C4-2B (cell line): ENCODE data around the gene TMEM51.

Experiments
- H3K27ac ChIP-seq: fragments of 450-650 bp; 2 replicates; pipeline ENCODE4 v1.5.1; 2017
- CTCF ChIP-seq: fragments of 450-650 bp; conservative IDR thresholded peaks from 2 replicates; pipeline ENCODE4 v1.5.1; 2017; ENCODE audit warnings: mild to moderate bottlenecking
- ZFX ChIP-seq: fragments of 450-650 bp; IDR thresholded peaks from 2 replicates; pipeline ENCODE4 v1.6.1; 2017

The TMEM51 gene

GRCh38 chr1:15245593-15246360, 92.2 kb downstream of the TMEM51 start:
- TF ChIP-seq CTCF (no peak), ZFX (no peak)
- no peak overlapping the region for H3K27ac ChIP-seq

- no peak for TF ChIP-seq ZFX
- TF ChIP-seq CTCF: no peak
- no peak within 1 kb of the TSS for H3K27ac ChIP-seq
These were observed 93.5 kb downstream of the TMEM51 start, which contains the start of gene FHAD1 for GRCh38 chr1:15246960-15247614. Gene FHAD1, plus strand, starts transcription at chr1:15247223. Its CDS starts 4,562 bp downstream, at chr1:15251785.

GRCh38 chr1:15248216-15248615, 94.7 kb downstream of the TMEM51 start:
- no peak overlapping the region for H3K27ac ChIP-seq
- no peak for TF ChIP-seq ZFX
- TF ChIP-seq CTCF: no peak

GRCh38 chr1:15249081-15249480, 95.5 kb downstream of the TMEM51 start:
- TF ChIP-seq ZFX: no peak
- no peak for TF ChIP-seq CTCF
- no peak overlapping the region for H3K27ac ChIP-seq

- TF ChIP-seq ZFX: no peak
- no peak for TF ChIP-seq CTCF
These were observed 98.6 kb downstream of the TMEM51 start for GRCh38 chr1:15251857-15252835.

GRCh38 chr1:15254559-15254958, 101.0 kb downstream of the TMEM51 start:
- TF ChIP-seq ZFX: no peak
- TF ChIP-seq CTCF: no peak
- no peak overlapping the region for H3K27ac ChIP-seq

More at GRCh38 chr1:15251857-15252835, 98.6 kb downstream of the TMEM51 start:
- H3K27ac ChIP-seq: no peak overlapping the region
